HG03135 (cell line): ENCODE data around the gene MRFAP1L1.
A peak's percentile ranks its signal among the peaks of the same experiment; 100 is the strongest.
"Not testable (repeated sequence)": the region's sequence is repeated elsewhere in the genome, so short reads cannot be mapped to it uniquely, and the experiment has no call there.

ENCODE experiments used
- ATAC-seq: cut with Tn5 transposase; IDR thresholded peaks from one replicate; pipeline ENCODE4 v1.9.1; 2021; ENCODE audit warnings: mild to moderate bottlenecking, moderate library complexity; ENCODE audit not compliant: unreplicated experiment

Gene MRFAP1L1

DNA sequence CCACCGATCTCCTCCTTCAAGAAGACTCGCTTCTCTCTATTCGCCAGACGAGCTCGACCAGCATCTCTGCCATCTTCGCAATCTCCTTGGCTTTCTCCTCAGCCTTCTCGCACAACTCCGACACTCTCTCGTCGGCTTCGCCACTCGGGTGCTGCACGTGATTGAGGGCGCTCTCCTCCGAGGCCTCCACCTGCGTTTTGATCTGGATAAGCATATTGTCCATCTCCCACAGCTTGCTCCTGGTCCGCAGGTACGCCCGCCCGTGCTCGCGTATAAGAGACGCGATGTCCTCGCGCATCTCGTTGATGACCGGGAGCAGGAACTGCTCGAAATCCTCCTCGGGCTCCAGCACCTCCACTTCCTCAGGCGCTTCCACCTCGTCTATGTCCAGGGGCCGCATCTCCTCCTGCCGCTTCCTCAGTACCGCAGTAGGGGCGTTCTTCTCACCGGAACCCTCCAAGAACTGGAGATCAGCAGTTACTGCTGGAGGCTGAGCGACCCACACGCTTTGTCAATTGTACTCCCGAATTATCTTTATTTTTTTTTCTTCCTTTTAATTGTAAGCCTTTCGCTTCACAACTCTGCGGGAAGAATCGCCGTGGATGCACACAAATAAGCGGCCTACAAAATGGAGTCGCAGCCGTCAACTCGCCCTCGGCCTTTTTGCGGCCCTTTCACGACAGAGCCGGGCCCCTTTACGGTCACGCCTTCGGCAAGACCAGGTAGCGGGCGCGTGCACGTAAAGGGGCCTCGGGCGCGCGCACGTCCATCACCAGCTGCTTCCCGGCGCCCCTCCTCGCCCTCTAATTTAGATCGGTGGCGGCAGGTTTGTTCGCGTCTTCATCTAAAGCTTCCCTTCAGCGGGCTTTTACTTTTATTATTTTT, at the start of gene MRFAP1L1:
Gene MRFAP1L1, minus strand, starts transcription at position 636 of the 885 bp plus-strand sequence. Its CDS starts 236 bp downstream, at position 400.
- ATAC-seq = peak; percentile 67

DNA sequence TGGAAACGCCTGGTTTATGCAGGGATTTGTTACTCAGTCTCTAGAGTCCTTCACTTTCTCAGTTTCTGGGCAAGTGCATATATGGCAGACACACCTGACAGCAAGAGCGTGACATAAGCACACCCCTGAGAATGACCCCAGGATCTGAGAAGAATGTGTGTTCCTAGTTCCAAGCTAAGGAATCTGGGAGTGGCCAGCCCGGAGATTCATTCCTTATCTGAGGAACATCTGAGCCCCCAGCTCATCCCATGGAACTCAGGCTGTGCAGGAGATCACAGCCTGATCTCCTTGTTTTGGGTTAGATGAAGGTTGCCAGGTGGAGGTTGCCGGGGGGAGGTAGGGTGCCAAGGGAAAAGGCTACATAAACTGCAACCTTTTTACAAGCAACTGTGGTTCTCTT, 49.1 kb upstream of the MRFAP1L1 start:
- no peak for ATAC-seq

DNA sequence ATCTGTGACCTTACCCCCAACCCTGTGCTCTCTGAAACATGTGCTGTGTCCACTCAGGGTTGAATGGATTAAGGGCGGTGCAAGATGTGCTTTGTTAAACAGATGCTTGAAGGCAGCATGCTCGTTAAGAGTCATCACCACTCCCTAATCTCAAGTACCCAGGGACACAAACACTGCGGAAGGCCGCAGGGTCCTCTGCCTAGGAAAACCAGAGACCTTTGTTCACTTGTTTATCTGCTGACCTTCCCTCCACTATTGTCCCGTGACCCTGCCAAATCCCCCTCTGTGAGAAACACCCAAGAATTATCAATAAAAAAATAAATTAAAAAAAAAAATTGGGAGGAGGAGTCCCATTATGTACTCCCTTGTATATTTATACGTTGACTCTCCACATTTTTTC, 46.7 kb upstream of the MRFAP1L1 start:
- ATAC-seq = not testable (repeated sequence)

DNA sequence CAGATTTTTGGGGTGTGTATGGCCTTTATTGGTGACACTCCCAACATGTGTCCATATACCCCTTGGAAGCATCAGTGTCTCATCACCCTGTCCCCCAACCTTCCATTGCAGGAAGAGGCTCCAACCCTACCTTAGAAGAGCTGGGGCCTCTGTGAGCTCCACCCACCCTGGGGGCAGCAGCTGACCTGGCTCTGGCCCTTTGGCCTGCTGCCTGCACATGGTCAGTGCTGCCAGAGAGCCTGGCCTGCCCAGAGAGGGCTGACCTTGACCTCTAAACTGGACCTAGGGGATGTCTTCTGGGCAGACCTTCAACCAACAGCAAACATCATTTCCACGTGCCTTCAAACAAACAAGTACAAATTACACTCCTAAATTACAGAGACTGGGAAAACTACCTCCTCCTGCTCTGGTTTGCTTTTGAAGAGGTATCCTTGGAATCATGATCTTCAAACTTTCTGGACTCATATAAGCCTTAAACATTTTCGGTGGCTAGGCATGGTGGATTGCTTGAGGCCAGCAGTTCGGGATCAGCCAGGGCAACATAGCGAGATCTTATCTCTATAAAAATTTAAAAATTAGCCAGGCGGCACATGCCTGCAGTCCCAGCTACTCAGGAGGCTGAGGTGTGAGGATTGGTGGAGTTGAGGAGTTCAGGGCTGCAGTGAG, 45.6 kb upstream of the MRFAP1L1 start:
- no peak for ATAC-seq

DNA sequence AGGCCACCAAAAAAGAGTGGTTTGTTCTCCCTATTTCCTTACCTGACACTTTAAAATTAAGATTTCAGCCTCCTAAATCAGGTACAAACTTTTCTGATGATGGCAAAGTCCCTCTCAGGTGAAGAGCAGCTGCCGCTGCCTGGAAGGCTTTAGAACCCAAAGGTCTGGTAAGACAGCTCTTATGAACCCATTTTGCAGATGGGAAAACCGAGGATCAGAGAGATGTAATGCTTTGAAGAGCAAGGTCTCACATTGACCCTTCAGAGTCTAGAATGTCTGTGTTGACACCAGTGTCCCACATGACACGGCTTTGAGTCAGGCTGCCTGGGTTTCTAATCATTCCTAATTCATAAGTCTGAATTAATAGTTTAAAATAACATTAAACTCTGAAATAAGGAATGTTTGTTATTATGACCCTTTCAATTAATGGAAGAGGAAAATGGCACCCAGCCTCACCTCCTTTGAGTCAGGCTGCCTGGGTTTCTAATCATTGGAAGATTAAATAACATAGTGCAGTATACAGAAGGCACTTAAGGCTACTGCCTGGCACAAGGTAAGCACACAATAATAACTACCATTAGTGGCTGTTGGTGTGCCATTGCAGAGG, 44.9 kb upstream of the MRFAP1L1 start:
- ATAC-seq = no peak

DNA sequence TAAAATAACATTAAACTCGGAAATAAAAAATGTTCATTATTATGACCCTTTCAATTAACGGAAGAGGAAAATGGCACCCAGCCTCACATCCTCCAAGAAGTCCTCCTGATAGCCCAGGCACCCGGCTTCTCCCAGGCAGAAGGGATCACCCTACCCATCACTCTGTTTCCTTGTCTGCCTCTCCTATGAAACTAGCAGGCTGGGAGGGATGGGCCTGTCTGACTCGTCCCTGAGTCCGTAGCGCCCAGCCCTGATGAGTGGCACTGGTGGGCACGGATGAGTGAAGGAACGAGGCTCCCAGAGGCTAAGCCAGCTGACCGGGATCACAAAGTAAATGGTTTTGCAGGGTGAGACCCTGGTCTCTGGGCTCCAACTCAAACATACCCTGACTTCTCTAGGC, 44.2 kb upstream of the MRFAP1L1 start:
- no peak for ATAC-seq

DNA sequence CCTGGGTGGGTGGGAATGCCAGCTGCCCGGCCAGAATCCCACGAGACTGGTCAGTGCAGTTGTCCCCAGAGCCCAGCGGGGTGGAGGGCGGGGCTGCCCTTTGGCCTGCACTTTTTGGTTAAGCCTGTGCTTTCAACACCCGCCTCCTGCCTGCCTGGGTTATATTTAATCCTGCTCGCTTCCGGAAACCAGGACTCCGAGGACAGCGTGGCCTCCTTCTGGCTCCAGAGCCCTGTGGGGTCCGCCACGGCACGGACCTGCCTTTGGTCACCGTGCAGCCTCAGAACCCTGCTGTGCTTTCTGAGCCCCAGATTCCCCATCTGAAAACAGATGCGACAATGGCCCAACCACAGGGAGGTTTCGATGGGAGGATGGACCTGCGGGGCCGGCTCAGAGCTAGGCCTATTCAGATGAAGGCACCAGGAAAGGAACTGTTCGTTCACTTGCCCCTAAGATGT, 43.5 kb upstream of the MRFAP1L1 start:
- no peak for ATAC-seq

DNA sequence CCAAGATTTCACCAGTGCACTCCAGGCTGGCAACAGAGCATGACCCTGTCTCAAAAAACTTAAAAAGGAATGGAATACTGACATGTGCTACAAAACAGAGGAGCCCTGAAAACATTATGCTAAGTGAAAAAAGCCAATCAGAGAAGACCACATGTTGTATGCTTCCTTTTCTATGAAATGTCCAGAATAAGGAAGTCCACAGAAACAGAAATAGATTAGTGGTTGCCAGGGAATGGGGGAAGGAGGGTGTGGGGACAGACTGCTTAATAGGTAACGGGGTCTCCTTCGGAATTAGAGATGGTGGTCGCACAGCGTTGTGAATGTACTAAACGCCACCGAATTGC, 42.8 kb upstream of the MRFAP1L1 start:
- ATAC-seq = no peak

DNA sequence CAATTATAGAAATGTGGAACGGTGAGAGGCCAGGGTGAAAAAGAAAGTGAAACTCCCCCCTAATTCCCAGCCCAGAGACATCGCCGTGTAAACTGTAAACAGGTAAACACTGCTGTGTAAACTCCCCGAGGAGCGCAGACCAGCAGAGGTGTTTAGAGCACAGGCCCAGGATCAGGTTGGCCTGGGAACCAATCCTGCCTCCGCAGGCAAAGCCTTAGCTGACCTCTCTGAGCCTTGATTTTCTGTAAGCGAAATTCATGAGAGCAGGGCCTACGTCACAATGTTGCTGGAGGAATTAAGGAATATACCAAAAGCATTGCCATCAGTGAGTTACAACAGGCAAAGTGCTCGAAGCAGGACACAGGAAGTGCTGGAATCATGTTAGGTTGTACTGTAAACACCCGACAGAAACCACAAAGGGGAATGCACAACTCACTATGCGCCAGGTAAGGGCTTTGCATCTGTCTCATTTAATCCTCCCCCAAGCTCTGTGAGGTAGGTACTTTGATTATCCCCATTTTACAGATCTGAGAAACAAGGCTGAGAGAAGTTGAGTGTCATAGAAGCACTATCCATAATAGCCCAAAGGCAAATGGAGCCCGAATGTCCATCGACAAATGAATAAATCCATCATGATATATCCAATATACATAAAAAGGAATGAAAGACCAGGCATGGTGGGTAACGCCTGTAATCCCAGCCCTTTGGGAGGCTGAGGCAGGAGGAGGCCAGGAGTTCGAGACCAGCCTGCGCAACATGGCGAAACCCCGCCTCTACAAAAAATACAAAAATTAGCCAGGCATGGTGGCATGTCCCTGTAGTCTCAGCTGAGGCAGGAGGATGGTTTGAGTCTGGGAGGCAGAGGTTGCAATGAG, 42.2 kb upstream of the MRFAP1L1 start:
- ATAC-seq = no peak

DNA sequence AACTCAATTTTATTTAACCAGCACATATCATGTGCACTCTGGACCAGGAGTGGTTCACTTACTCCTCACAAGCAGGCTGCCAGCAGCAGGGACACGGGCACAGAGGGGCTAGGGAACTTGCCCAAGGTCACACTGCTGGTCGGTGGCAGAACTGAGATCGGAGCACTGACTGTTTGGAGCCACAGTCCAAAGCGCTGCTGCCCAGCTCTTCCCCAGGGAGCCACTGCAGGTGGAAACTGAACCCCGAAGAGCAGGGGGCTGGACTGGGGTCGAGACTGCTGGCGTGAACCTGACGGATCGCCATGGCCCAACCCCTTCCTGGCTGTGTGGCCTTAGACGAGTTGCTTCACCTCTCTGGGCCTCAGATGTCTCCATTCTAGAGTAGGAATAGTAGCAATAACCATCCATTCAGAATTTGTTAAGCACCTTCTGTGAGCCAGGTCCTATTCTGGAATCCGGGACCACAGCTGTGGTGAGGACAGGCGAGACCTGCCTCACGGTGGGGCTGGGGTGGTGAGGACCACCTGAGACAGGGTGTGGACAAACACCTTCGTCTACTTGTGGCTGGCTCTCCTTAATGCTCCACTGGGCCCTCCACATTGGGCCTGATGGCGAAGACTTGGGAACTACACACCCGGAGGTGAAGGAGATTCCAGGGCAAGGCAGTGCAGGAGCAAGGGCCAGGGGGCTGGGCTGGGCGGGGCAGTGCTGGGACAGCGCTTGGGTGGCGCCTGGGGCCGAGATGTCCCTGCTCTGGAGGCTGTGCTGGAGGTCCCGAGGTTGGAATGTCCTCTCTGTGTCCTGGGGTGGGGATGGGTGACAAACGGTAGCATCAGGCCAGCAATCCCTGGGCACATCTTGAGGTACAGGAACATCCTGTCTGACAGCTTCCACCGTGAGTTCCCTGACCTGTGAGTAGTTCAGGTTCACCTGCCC, 40.9 kb upstream of the MRFAP1L1 start:
- no peak for ATAC-seq

DNA sequence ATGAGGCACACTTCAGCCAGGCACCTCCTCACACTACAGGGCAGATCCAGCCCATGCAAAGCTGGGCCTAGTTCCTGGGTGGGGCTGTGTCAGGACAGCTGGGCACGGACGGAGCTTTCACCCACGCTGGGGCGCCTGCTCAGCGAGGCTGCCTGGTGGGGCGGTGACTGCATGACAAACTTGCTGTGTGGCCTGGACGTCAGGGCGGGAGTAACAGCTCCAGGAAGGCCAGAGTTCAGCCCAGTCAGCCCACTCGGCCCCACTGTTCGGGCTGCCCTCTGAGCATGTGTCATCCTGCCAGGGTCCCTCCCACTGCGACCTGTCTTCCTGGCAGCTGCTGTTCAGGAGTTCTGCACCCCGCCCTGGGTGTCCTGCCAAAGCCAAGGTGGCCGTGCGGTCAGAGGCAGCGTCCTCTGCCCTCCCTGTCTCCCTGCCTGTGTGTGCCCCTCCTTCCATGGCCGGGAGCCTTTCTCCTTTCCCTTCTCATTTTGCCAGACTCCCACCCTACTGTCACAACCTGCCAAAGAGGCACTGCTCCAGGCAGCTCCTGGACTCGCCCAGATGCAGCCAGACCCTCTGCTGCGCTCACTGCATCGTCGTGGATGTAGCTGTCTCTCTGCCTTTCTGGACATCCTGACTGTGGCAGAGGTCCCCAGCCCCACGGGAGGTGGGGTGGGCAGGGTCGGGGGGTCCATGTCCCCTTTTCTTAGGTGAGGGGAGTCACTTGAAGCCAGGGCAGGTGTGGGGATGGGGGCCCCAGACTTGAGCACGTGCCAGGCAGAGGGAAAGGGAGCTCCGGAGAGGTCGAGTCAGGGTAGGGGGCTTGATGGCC, 39.9 kb upstream of the MRFAP1L1 start:
- no peak for ATAC-seq

DNA sequence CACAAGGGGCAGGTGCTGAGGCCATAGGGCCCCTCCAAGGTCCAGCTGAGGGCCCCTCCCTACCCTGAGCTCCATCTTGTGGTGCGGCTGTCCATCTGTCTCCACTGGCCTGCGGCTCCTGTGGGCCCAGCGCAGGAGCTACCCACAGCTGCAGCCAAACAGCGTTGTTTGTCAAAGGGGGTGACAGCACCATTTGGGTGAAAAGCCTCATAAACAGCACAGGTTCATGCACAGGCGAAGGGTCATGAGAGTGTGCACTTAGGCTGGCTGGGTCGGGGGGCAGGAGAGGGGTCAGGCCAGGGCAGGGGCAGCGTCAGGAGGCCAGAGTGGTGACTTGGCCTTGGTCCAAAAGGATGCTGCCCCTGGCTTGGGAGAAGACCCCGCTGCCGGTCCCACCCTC, 38.6 kb upstream of the MRFAP1L1 start:
- no peak for ATAC-seq

DNA sequence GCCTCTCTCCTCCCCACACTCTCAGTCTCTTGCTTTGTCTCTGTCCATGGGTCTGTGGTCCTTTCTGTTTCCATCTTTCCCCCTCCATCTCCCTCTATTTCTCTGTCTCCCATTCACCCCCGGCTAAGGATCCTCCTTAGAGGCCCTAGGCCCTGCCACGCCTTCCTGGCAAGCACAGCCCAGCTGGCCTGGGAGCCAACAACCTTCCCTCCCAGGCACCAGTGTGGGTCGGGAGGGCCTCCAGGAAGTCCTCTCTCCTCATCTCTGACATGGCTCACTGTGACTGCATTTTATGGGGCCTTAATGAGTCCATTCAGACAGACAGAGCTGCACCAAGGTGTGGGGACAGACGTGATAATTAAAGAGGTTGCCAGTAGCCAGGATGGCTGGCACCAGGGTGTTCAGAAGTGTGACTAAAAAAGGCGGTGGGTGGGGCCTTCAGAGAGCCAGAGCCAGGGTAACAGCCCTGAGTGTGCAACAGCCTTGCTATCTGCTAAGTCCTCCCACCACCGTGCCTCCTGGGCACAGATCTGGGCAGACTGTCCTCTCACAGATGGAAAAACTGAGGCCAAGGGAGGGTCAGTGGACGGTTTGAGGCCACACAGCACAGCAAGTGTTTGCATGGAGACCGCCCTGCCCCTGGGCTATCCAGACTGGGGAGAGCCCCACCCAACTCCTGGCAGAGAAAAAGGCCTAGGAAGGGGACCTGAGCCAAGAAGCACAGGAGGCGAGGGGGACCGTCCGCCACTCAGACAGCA, 37.8 kb upstream of the MRFAP1L1 start:
- no peak for ATAC-seq

DNA sequence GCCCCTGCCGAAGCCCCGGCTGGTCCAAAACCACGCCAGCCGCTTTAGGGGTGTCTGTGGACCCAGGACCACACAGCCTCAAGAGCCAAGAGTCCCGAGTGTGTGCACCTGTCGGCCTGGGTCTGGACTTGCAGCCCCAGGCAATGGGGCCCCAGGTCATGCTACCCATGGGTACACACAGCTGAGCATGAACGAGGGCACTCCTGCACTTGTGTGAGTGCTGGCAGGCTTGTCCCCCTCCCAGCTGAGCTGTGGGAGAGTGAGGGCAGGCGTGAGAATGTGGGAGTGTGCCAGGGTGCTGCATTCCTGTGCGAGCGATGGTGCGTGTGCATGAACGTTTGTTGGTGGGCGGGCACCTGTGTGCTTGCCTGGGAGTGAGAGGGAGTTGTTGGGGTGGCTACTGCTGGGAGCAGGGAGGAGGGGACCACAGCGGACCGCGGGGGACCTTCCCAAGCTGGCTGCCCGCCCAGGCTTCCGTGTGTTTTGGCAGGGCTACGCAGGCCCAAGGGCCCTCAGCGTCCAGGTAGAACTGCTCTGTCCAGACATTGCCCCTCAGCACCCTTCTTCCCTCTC, 37.1 kb upstream of the MRFAP1L1 start:
- ATAC-seq = no peak

DNA sequence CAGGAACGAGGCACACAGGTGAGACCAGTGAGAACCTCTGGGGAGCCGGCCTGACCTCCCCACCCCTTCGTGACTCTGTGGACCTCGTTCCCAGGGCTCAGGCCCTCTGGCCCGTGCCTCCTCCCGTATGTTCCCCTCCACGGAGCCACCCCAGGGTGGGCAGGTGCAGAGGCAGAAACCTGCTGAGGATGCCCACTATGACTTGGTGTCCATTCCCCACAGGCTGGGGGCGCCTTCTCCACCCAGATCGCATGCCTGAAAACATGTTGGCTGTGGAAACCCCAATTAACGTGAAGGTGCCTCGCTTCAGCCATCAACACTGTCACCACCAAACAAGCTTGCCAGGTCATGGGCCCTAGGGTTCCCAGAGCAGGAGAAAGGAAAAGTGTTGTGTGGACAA, 33.3 kb upstream of the MRFAP1L1 start:
- no peak for ATAC-seq

DNA sequence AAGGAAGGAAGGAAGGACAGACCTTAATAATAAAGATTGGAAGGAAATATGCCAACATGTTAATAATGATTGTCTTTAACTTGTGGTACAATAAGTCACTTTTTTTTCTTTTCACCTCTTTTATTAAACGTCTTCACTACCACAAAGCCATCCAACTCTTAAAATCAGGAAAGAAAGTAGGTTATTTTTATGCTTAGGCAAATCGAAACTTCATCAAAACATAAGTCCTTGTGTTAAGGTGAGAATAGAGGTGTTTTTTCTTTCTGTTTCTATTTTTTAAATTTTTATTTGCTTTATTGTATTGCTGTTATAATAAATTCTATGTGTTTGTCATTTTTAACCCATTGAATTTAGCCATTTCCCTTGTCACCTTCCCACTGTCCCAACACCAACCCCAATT, 32.8 kb upstream of the MRFAP1L1 start:
- no peak for ATAC-seq

DNA sequence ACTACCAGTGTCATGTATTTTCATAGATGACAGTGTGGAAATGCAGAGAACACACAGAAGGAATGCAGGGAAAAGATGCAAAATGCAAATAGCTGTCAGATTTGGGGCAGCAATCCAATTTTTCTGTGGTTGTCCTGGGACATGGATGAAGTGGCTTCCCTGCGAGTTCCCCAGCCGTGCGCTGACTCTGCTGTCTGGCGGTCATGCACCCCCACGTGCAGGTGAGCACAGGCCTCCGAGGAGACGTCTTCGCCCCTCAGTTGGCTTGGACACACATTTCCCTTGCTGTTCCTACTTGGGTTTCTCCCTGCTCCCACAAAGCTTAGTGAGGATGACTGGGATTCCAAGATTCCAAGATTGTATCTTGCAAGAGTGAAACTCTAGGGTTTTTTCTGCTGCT, 30.7 kb upstream of the MRFAP1L1 start:
- ATAC-seq = no peak

DNA sequence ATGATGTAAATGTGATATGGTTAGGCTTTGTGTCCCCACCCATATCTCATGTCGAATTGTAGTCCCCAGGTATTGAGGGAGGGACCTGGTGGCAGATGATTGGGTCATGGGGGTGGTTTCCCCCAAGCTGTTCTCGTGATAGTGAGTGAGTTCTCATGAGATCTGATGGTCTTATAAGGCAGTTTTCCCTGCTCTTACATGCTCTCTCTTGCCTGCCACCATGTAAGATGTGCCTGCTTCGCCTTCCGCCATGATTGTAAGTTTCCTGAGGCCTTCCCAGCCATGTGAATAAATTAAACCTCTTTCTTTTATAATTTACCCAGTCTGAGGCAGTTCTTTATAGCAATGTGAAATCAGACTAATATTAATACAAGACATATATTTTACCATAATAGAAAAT, 30.3 kb upstream of the MRFAP1L1 start:
- ATAC-seq = no peak
